Nephron (organoid): ENCODE measurements around the gene C1orf216.
"Not testable (repeated sequence)": the region's sequence is repeated elsewhere in the genome, so short reads cannot be mapped to it uniquely, and the experiment has no call there.

Experiments used
- H3K27ac Mint-ChIP-seq, 3 experiments: 2 replicates each; pipeline ENCODE4 v1.8.0; 2020; ENCODE audit warnings: mixed read lengths in 3 of 3, mild to moderate bottlenecking in 2 of 3, moderate library complexity in 1 of 3
- H3K27me3 Mint-ChIP-seq: 2 replicates; pipeline ENCODE4 v1.8.0; 2021; ENCODE audit warnings: low read depth, mild to moderate bottlenecking, moderate library complexity, mixed read lengths
- H3K36me3 Mint-ChIP-seq: 2 replicates; pipeline ENCODE4 v1.8.0; 2020; ENCODE audit warnings: low read depth, mixed read lengths
- H3K4me1 Mint-ChIP-seq: 2 replicates; pipeline ENCODE4 v1.8.0; 2020; ENCODE audit warnings: mixed read lengths
- H3K4me3 Mint-ChIP-seq, 3 experiments: 2 replicates each; pipeline ENCODE4 v1.8.0; 2020; ENCODE audit warnings: mild to moderate bottlenecking in 3 of 3, mixed read lengths in 3 of 3, moderate library complexity in 2 of 3
- H3K9me3 Mint-ChIP-seq: 2 replicates; pipeline ENCODE4 v1.8.0; 2020; ENCODE audit warnings: mixed read lengths
- TF ChIP-seq, protein P1 (sequence below), 3 experiments: fragments of 200-600 bp; sonication (generic); IDR thresholded peaks; one replicate each; pipeline ENCODE4 v1.5.0; 2021; ENCODE audit warnings: antibody characterized with exemption in 3 of 3; ENCODE audit not compliant: unreplicated experiment in 3 of 3

Gene C1orf216

GRCh38 chr1:35708952-35709351, 9.7 kb downstream of the C1orf216 start:
- TF ChIP-seq, protein P1, sequence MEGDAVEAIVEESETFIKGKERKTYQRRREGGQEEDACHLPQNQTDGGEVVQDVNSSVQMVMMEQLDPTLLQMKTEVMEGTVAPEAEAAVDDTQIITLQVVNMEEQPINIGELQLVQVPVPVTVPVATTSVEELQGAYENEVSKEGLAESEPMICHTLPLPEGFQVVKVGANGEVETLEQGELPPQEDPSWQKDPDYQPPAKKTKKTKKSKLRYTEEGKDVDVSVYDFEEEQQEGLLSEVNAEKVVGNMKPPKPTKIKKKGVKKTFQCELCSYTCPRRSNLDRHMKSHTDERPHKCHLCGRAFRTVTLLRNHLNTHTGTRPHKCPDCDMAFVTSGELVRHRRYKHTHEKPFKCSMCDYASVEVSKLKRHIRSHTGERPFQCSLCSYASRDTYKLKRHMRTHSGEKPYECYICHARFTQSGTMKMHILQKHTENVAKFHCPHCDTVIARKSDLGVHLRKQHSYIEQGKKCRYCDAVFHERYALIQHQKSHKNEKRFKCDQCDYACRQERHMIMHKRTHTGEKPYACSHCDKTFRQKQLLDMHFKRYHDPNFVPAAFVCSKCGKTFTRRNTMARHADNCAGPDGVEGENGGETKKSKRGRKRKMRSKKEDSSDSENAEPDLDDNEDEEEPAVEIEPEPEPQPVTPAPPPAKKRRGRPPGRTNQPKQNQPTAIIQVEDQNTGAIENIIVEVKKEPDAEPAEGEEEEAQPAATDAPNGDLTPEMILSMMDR (IDR thresholded peaks at IDR 0.05; ENCODE audit: unreplicated experiment in 3 of 3), result no peak
- H3K4me1 Mint-ChIP-seq, result peaks cover 17% of the 10 kb centered on the region
- peak overlapping the region; percentile 81 to 89 (median 86) for H3K4me3 Mint-ChIP-seq
- no peaks in the 10 kb centered on the region for H3K9me3 Mint-ChIP-seq
- no peaks in the 10 kb centered on the region for H3K36me3 Mint-ChIP-seq
- peaks cover 47% of the 10 kb centered on the region for H3K27me3 Mint-ChIP-seq
- peak overlapping the region in 2 of 3 experiments; percentile 55 to 81 for H3K27ac Mint-ChIP-seq

- Mint-ChIP-seq H3K27ac (peak overlapping the region; percentile 22 to 81 (median 55)), H3K4me3 (peak overlapping the region; percentile 81 to 89 (median 86)), H3K36me3 (no peaks in the 10 kb centered on the region), H3K27me3 (peaks cover 48% of the 10 kb centered on the region), H3K4me1 (peaks cover 17% of the 10 kb centered on the region), H3K9me3 (no peaks in the 10 kb centered on the region)
- TF ChIP-seq, protein P1 (IDR thresholded peaks at IDR 0.05; ENCODE audit: unreplicated experiment in 3 of 3), result no peak
Measured at GRCh38 chr1:35708441-35708921, 10.2 kb downstream of the C1orf216 start.

GRCh38 chr1:35707601-35708440, 10.9 kb downstream of the C1orf216 start:
- H3K27me3 Mint-ChIP-seq, result peaks cover 53% of the 10 kb centered on the region

GRCh38 chr1:35706846-35707600, 11.7 kb downstream of the C1orf216 start:
- TF ChIP-seq, protein P1 (IDR thresholded peaks at IDR 0.05; ENCODE audit: unreplicated experiment in 3 of 3), result no peak
- H3K9me3 Mint-ChIP-seq, result no peaks in the 10 kb centered on the region
- H3K4me1 Mint-ChIP-seq, result peaks cover 17% of the 10 kb centered on the region
- H3K4me3 Mint-ChIP-seq, result peak overlapping the region; percentile 84 to 88 (median 85)
- peaks cover 60% of the 10 kb centered on the region for H3K27me3 Mint-ChIP-seq
- H3K36me3 Mint-ChIP-seq, result no peaks in the 10 kb centered on the region
- peak overlapping the region in 2 of 3 experiments; percentile 14 to 75 for H3K27ac Mint-ChIP-seq

More at GRCh38 chr1:35707601-35708440, 10.9 kb downstream of the C1orf216 start:
- Mint-ChIP-seq H3K4me3 (peak overlapping the region; percentile 85 to 89 (median 86)), H3K9me3 (no peaks in the 10 kb centered on the region), H3K27ac (peak overlapping the region; percentile 22 to 81 (median 55)), H3K4me1 (peaks cover 17% of the 10 kb centered on the region), H3K36me3 (no peaks in the 10 kb centered on the region)
- TF ChIP-seq, protein P1 (IDR thresholded peaks at IDR 0.05; ENCODE audit: unreplicated experiment in 3 of 3), result no peak

- peaks cover 78% of the 10 kb centered on the region for H3K27me3 Mint-ChIP-seq
- peaks cover 9% of the 10 kb centered on the region for H3K9me3 Mint-ChIP-seq
- TF ChIP-seq, protein P1 (IDR thresholded peaks at IDR 0.05; ENCODE audit: unreplicated experiment in 3 of 3), result no peak
- no peak overlapping the region for H3K27ac Mint-ChIP-seq
- no peaks in the 10 kb centered on the region for H3K36me3 Mint-ChIP-seq
- peaks cover 5% of the 10 kb centered on the region for H3K4me1 Mint-ChIP-seq
- no peak overlapping the region for H3K4me3 Mint-ChIP-seq
Measured at GRCh38 chr1:35702508-35702907, 16.2 kb downstream of the C1orf216 start.

- not testable (repeated sequence) for H3K9me3 Mint-ChIP-seq, H3K36me3 Mint-ChIP-seq, H3K4me1 Mint-ChIP-seq, H3K27ac Mint-ChIP-seq, H3K4me3 Mint-ChIP-seq
- H3K27me3 Mint-ChIP-seq, result peaks cover 53% of the 10 kb centered on the region
Measured at GRCh38 chr1:35699152-35699551, 19.5 kb downstream of the C1orf216 start.
